Anterior cingulate cortex (tissue), 58 donors: Measurements from ENCODE around the gene PRRT1B.
"Not testable (repeated sequence)": the region's sequence is repeated elsewhere in the genome, so short reads cannot be mapped to it uniquely, and the experiment has no call there.

ENCODE experiments used
- DNase-seq, 58 donors: peaks; one replicate each; lab custom pipeline; 2025; lab: John Stamatoyannopoulos, UW

PRRT1B gene

GRCh38 chr9:131545003-131545785 lies at the start of gene PRRT1B:
Gene PRRT1B (plus strand): TSS chr9:131545523. CDS start chr9:131545616, 93 bp downstream.
- no peak for DNase-seq

GRCh38 chr9:131495785-131496184 lies 49.5 kb upstream of the PRRT1B start:
- DNase-seq, result no peak

- no peak for DNase-seq
These were observed 48.4 kb upstream of the PRRT1B start for GRCh38 chr9:131496844-131497405.

- no peak for DNase-seq
These were observed 46.0 kb upstream of the PRRT1B start for GRCh38 chr9:131499254-131499767.

- DNase-seq, result peak in 20 of 58 donors; percentile 15 to 71 (median 37)
These were observed 44.9 kb upstream of the PRRT1B start for GRCh38 chr9:131500377-131500776.

GRCh38 chr9:131500939-131501541 lies 44.3 kb upstream of the PRRT1B start:
- no peak for DNase-seq

- peak; percentile 11 to 90 (median 81) for DNase-seq
These were observed 42.3 kb upstream of the PRRT1B start, which contains the start of gene POMT1 for GRCh38 chr9:131502781-131503625. Gene POMT1 (plus strand): TSS chr9:131502918. CDS start chr9:131504219, 1,301 bp downstream.

GRCh38 chr9:131503626-131504465 lies 41.5 kb upstream of the PRRT1B start:
- no peak for DNase-seq

GRCh38 chr9:131505012-131505411 lies 40.3 kb upstream of the PRRT1B start:
- no peak for DNase-seq

GRCh38 chr9:131511416-131511815 lies 33.9 kb upstream of the PRRT1B start:
- no peak for DNase-seq

- DNase-seq, result no peak
These were observed 33.4 kb upstream of the PRRT1B start for GRCh38 chr9:131511880-131512279.

- no peak for DNase-seq
These were observed 32.1 kb upstream of the PRRT1B start for GRCh38 chr9:131513177-131513576.

- not testable (repeated sequence) for DNase-seq
These were observed 29.7 kb upstream of the PRRT1B start for GRCh38 chr9:131515559-131516031.

GRCh38 chr9:131516100-131516499 lies 29.2 kb upstream of the PRRT1B start:
- no peak for DNase-seq

- no peak for DNase-seq
These were observed 28.4 kb upstream of the PRRT1B start for GRCh38 chr9:131516930-131517329.

GRCh38 chr9:131517761-131518190 lies 27.5 kb upstream of the PRRT1B start:
- DNase-seq, result peak in 23 of 58 donors; percentile 4 to 56 (median 28)

GRCh38 chr9:131518553-131518952 lies 26.8 kb upstream of the PRRT1B start:
- DNase-seq, result no peak

GRCh38 chr9:131520503-131520902 lies 24.8 kb upstream of the PRRT1B start:
- no peak for DNase-seq

- DNase-seq, result no peak
These were observed 24.1 kb upstream of the PRRT1B start for GRCh38 chr9:131521203-131521602.
